A549 (cell line): ENCODE results near the gene PHOX2A. TPM values are rescaled to one million over a fixed set of nuclear protein-coding genes. Genes with fewer than 3 reads are reported as not detected.

Experiments
- ATAC-seq, 2 experiments: fragments of 200-7000 bp in 1 of 2; fragments of >200 bp in 1 of 2; cut with Nextera tagmentation in 1 of 2; cut with Tn5 transposase in 1 of 2; 3 replicates each; pipeline versions ENCODE4 v1.8.0 to v1.9.1; 2018 to 2020; ENCODE audit warnings: mild to moderate bottlenecking in 1 of 2, moderate library complexity in 1 of 2
- CTCF ChIA-PET: fragments of 300-600 bp; sonication (Branson Sonifier 250); formaldehyde crosslinking; extraction: SDS; loops from one replicate; lab custom pipeline; 2021; ENCODE audit warnings: antibody characterized with exemption, inconsistent platforms; lab: Yijun Ruan, JAX
- POLR2A ChIA-PET: fragments of 350-600 bp; formaldehyde crosslinking; extraction: SDS; loops from one replicate; lab custom pipeline; 2021; ENCODE audit warnings: antibody characterized with exemption, inconsistent platforms; lab: Yijun Ruan, JAX
- DNase-seq, 2 experiments: peaks; one replicate each; pipeline versions ENCODE4 v3.0.0 to v3.0.0-alpha.2; 2011 to 2016; ENCODE audit warnings: low read depth in 1 of 2, low spot score in 1 of 2
- FAIRE-seq: peaks from 2 replicates; lab custom pipeline; 2011; peaks lifted over from hg19 to GRCh38; lab: Jason Lieb, UNC
- H3K27ac ChIP-seq, 2 experiments: fragments of >200 bp; sonication (Bioruptor Twin); formaldehyde crosslinking; 3 replicates each; pipeline ENCODE4 v1.5.1; 2016 to 2017
- H3K4me1 ChIP-seq: fragments of >200 bp; sonication (Bioruptor Twin); formaldehyde crosslinking; 3 replicates; pipeline ENCODE4 v1.6.1; 2016
- H3K4me2 ChIP-seq: fragments of >200 bp; sonication (Bioruptor Twin); formaldehyde crosslinking; 3 replicates; pipeline ENCODE4 v1.6.1; 2016
- H3K4me3 ChIP-seq: fragments of >200 bp; sonication (Bioruptor Twin); formaldehyde crosslinking; 3 replicates; pipeline ENCODE4 v1.5.1; 2016
- H3K9me3 ChIP-seq: fragments of >200 bp; sonication (Bioruptor Twin); formaldehyde crosslinking; 3 replicates; pipeline ENCODE4 v1.6.1; 2016
- CHD4 ChIP-seq: fragments of 200-600 bp; sonication (generic); IDR thresholded peaks from 2 replicates; pipeline ENCODE4 v1.6.1; 2016; ENCODE audit warnings: antibody characterized with exemption, mild to moderate bottlenecking, borderline replicate concordance
- EHMT2 ChIP-seq: fragments of 200-600 bp; sonication (generic); IDR thresholded peaks from 2 replicates; pipeline ENCODE4 v1.6.1; 2016; ENCODE audit warnings: antibody characterized with exemption, low read depth, mild to moderate bottlenecking, moderate library complexity
- EP300 ChIP-seq, 2 experiments: fragments of >200 bp; sonication (Bioruptor Twin); formaldehyde crosslinking; IDR thresholded peaks; 2 replicates in 1 of 2; 3 replicates in 1 of 2; pipeline ENCODE4 v1.6.1; 2016 to 2017
- FOSL2 ChIP-seq, 2 experiments: fragments of 450-650 bp in 1 of 2; fragments of >200 bp in 1 of 2; sonication (Bioruptor Twin) in 1 of 2; formaldehyde crosslinking; IDR thresholded peaks; 2 replicates each; pipeline versions ENCODE4 v1.5.0 to v1.6.1; 2016 to 2020; ENCODE audit warnings: mild to moderate bottlenecking in 1 of 2, moderate library complexity in 1 of 2
- FOXS1 ChIP-seq: fragments of 250-450 bp; sonication (Bioruptor Pico); IDR thresholded peaks from 2 replicates; pipeline ENCODE4 v1.5.0; 2020; ENCODE audit warnings: mild to moderate bottlenecking, moderate library complexity
- GATA3 ChIP-seq: IDR thresholded peaks from 2 replicates; pipeline ENCODE4 v1.6.1; 2012; ENCODE audit warnings: borderline replicate concordance
- HEYL ChIP-seq: fragments of 250-450 bp; sonication (Bioruptor Pico); IDR thresholded peaks from 2 replicates; pipeline ENCODE4 v1.8.0; 2021; ENCODE audit warnings: mild to moderate bottlenecking, moderate library complexity
- JUN ChIP-seq, 2 experiments: fragments of >200 bp; sonication (Bioruptor Twin); formaldehyde crosslinking; IDR thresholded peaks; 2 replicates in 1 of 2; 3 replicates in 1 of 2; pipeline ENCODE4 v1.6.1; 2016 to 2017
- MAX ChIP-seq: IDR thresholded peaks from 2 replicates; pipeline ENCODE4 v1.6.1; 2012
- MAZ ChIP-seq: fragments of 150-350 bp; IDR thresholded peaks from 2 replicates; pipeline ENCODE4 v1.6.1; 2014; ENCODE audit warnings: antibody characterized with exemption, low read depth, low read length, borderline replicate concordance
- MYC ChIP-seq: IDR thresholded peaks from 2 replicates; pipeline ENCODE4 v1.6.1; 2012; ENCODE audit warnings: mild to moderate bottlenecking, inconsistent platforms, low read length, improper control_type of control experiment, borderline replicate concordance
- NFE2L2 ChIP-seq: fragments of 150-350 bp; conservative IDR thresholded peaks from 2 replicates; pipeline ENCODE4 v1.6.1; 2014; ENCODE audit warnings: low read length
- NR3C1 ChIP-seq: fragments of >200 bp; sonication (Bioruptor Twin); formaldehyde crosslinking; IDR thresholded peaks from 3 replicates; pipeline ENCODE4 v1.6.1; 2017
- PHF8 ChIP-seq: fragments of 200-600 bp; sonication (generic); IDR thresholded peaks from 2 replicates; pipeline ENCODE4 v1.6.1; 2016; ENCODE audit warnings: low read depth, mild to moderate bottlenecking, antibody characterized with exemption, moderate library complexity, borderline replicate concordance
- POLR2A ChIP-seq: IDR thresholded peaks from 2 replicates; pipeline ENCODE4 v1.6.1; 2012; ENCODE audit warnings: mild to moderate bottlenecking, low read length
- REST ChIP-seq: fragments of 200-600 bp; sonication (generic); IDR thresholded peaks from 2 replicates; pipeline ENCODE4 v1.6.1; 2016; ENCODE audit warnings: antibody characterized with exemption, mild to moderate bottlenecking, moderate library complexity
- SMC3 ChIP-seq: fragments of >200 bp; sonication (Bioruptor Twin); formaldehyde crosslinking; IDR thresholded peaks from 3 replicates; pipeline ENCODE4 v1.6.1; 2018; ENCODE audit warnings: inconsistent platforms
- TP53 ChIP-seq: fragments of 250-450 bp; sonication (Bioruptor Pico); IDR thresholded peaks from 2 replicates; pipeline ENCODE4 v1.5.0; 2021; ENCODE audit warnings: mild to moderate bottlenecking, moderate library complexity
- ZC3H11A ChIP-seq: fragments of 450-650 bp; IDR thresholded peaks from 2 replicates; pipeline ENCODE4 v1.6.1; 2014; ENCODE audit warnings: antibody characterized with exemption, mild to moderate bottlenecking
- WGBS: methylation state at CpG from one replicate; pipeline ENCODE4 v1.1.6; 2017; ENCODE audit errors: missing lambda C conversion rate; 5-methylcytosine and 5-hydroxymethylcytosine counted together
- polyA plus RNA-seq, 4 experiments: library from polyadenylated mRNA; depleted of rRNA in 3 of 4; stranded (reverse); fragments of >200 nt; fragmentation: RNase III in 1 of 4; extraction: RNeasy Plus Mini Kit Qiagen cat#74134 plus additional on column Dnase treatment in 1 of 4; gene quantifications; 2 replicates in 3 of 4; 3 replicates in 1 of 4; pipeline ENCODE4 v1.2.3, GENCODE V29; 2011 to 2017
- TF ChIP-seq, protein P1 (sequence below): fragments of >200 bp; sonication (Bioruptor Twin); formaldehyde crosslinking; IDR thresholded peaks from 2 replicates; pipeline ENCODE4 v1.6.1; 2016

The PHOX2A gene
- polyA plus RNA-seq, 2 of the 4 experiments (the other 2 are of a cell fraction), result not detected

GRCh38 chr11:72226701-72227100 lies 17.3 kb downstream of the PHOX2A start (continued):
- TF ChIP-seq REST, result no peak

DNA sequence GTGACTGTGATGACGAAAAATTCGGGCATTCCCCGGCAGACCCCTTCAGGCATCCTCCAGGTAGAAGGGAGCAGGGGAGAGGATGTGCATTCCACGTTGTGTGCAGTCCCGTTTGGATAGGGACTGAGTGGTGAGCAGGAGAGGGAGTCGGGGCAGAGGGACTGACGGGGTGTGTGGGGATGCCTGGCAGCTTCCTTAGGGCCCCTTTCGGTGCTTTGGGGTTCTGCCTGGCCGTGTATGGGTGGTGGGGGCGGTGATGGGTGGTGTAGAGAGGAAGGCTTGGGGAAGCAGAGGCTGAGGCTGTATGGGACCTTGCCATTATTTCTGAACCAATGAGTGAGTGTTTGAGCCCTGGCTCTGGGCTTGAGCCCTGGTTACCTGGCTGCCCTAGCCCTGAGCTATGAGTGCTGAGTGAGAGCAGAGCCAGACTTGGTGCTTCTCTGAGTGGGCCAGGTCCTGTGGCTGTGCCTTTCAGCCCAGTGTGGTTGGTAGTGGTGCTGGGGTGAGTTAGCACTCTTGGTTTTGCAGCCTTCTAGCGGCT lies 18.5 kb downstream of the PHOX2A start:
- WGBS, result 19% methylated on average over 10 of the region's 11 CpGs
- ChIA-PET CTCF (interaction anchor here (1.0 to 9.4 kb wide), 2 partner anchors 11 to 205 kb away, joined by 4 to 83 read pairs; no protein-coding TSS in a partner anchor), POLR2A (interaction anchor here (1.6 kb wide), 1 partner anchor 10 kb away, joined by 6 read pairs; no protein-coding TSS in a partner anchor)
- Histone ChIP-seq H3K27ac (peak overlapping the region; percentile 97 to 98), H3K9me3 (no peaks in the 10 kb centered on the region), H3K4me1 (peaks cover 24% of the 10 kb centered on the region), H3K4me2 (peak overlapping the region; percentile 93), H3K4me3 (peak overlapping the region; percentile 92)
- no peak for FAIRE-seq
- TF ChIP-seq ZC3H11A (no peak), FOXS1 (CRISPR knock-in tag) (no peak), SMC3 (no peak), MYC (no peak), EP300 (IDR thresholded peaks at IDR 0.05) (no peak), NFE2L2 (no peak)
- DNase-seq, result no peak
- ATAC-seq, result peak in 1 of 2 experiments; percentile 3; a peak in 2 of 6 replicates

- FAIRE-seq, result no peak
- no peak for DNase-seq
- ChIA-PET POLR2A (no interaction called here), CTCF (interaction anchor here (1.0 to 9.4 kb wide), 2 partner anchors 12 to 206 kb away, joined by 4 to 83 read pairs; no protein-coding TSS in a partner anchor)
- ATAC-seq, result peak in 1 of 2 experiments; percentile 6; a peak in 1 of 6 replicates
- no peak for TF ChIP-seq NR3C1
- TF ChIP-seq MYC, result no peak
- peak in 1 of 2 experiments; percentile 27; a peak in 1 of 5 replicates for TF ChIP-seq JUN (IDR thresholded peaks at IDR 0.05)
- 0 out of 2 replicates have a peak, but pooled peaks have one; percentile 17 for TF ChIP-seq POLR2A
- H3K4me2 ChIP-seq, result peak within 1 kb of the TSS; percentile 93
- H3K27ac ChIP-seq, result peak within 1 kb of the TSS; percentile 97 to 98
- H3K4me1 ChIP-seq, result peaks cover 24% of the 10 kb centered on the region
- no CpG with 5 or more reads among the region's 81 CpGs for WGBS
- no peaks in the 10 kb centered on the region for H3K9me3 ChIP-seq
- H3K4me3 ChIP-seq, result peak within 1 kb of the TSS; percentile 92
Observed at GRCh38 chr11:72224564-72225410, 19.2 kb downstream of the PHOX2A start, which contains the start of gene INPPL1. INPPL1 (plus strand) TSS chr11:72224767; CDS start chr11:72224985, 218 bp downstream.

GRCh38 chr11:72223615-72224563 lies 20.1 kb downstream of the PHOX2A start:
- under 1% methylated on average over 21 of the region's 84 CpGs for WGBS
- peak overlapping the region; percentile 92 for H3K4me3 ChIP-seq
- ATAC-seq (peak; percentile 63 to 82), DNase-seq (peak in 1 of 2 experiments; percentile 65), FAIRE-seq (no peak)
- peak overlapping the region; percentile 93 for H3K4me2 ChIP-seq
- ChIA-PET POLR2A (interaction anchor here (0.6 to 1.1 kb wide), 6 partner anchors 13 to 123 kb away, joined by 3 to 4 read pairs (median 4); partner anchors contain the start of gene ANAPC15), CTCF (interaction anchor here (0.7 to 9.4 kb wide), 13 partner anchors 13 to 588 kb away, joined by 3 to 83 read pairs (median 4); partner anchors contain the start of gene CLPB)
- H3K4me1 ChIP-seq, result peaks cover 24% of the 10 kb centered on the region
- peak overlapping the region; percentile 97 to 98 for H3K27ac ChIP-seq
- no peaks in the 10 kb centered on the region for H3K9me3 ChIP-seq
- TF ChIP-seq FOSL2 (IDR thresholded peaks at IDR 0.05), result no peak
- TF ChIP-seq FOSL2 (CRISPR knock-in tag; IDR thresholded peaks at IDR 0.05), result no peak
- no peak for TF ChIP-seq GATA3
- TF ChIP-seq HEYL, result no peak
- TF ChIP-seq POLR2A, result peak; percentile 39
- TF ChIP-seq JUN (IDR thresholded peaks at IDR 0.05), result peak in 1 of 2 experiments; percentile 71; a peak in 3 of 5 replicates
- TF ChIP-seq ZC3H11A, result no peak
- no peak for TF ChIP-seq EHMT2
- TF ChIP-seq MYC, result no peak
- no peak; the same call in 1 of the 2 replicates for TF ChIP-seq CHD4
- TF ChIP-seq TP53 (CRISPR knock-in tag), result no peak
- TF ChIP-seq PHF8, result peak; percentile 26; the same call in 1 of the 2 replicates
- no peak for TF ChIP-seq MAZ
- TF ChIP-seq, protein P1, sequence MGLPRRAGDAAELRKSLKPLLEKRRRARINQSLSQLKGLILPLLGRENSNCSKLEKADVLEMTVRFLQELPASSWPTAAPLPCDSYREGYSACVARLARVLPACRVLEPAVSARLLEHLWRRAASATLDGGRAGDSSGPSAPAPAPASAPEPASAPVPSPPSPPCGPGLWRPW, result no peak
- 0 out of 2 replicates have a peak, but pooled peaks have one; percentile 10 for TF ChIP-seq MAX
